SK-MEL-5 (cell line): Measurements from ENCODE around the gene ADTRP. TPM values are rescaled to one million over a fixed set of nuclear protein-coding genes. Genes with fewer than 3 reads are reported as not detected.

Experiments used
- DNase-seq: peaks from one replicate; pipeline ENCODE4 v3.0.0-alpha.2; 2016; ENCODE audit warnings: low read depth, low spot score
- in situ Hi-C: cut with HindIII; loops from 2 replicates; pipeline ENCODE4 v1.10.0; 2016; ENCODE audit warnings: low sequenced_read_pairs, high pct_unique_total_duplicates, low pct_unique_long_range_greater_than_20kb
- total RNA-seq: library from RNA; depleted of rRNA; stranded (reverse); fragments of >200 nt; shearing (Covaris generic); gene quantifications from 2 replicates; pipeline ENCODE4 v1.2.3, GENCODE V29; 2014

ADTRP gene
- total RNA-seq, 1 experiment from 2014 or later: not detected

DNA sequence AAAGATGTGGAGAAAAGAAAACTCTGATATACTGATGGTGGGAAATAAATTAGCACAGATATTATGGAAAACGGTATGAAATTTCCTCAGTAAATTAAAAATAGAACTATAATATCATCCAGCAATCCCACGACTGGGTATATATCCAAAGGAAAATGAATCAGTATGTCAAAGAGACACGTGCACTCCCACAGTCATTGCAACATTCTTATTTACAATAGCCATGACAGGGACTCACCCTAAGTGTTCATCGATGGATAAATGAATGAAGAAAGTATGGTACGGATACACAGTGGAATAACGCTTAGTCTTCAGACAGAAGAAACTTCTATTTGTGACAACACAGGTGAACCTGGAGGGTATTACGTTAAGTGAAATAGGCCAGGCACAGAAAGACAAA lies 5.7 kb upstream of the ADTRP start:
- no peak for DNase-seq
- in situ Hi-C loops: no loop called here

GRCh38 chr6:11783524-11784064 lies 5.0 kb upstream of the ADTRP start:
- no peak for DNase-seq
- in situ Hi-C loops: no loop called here

- no peak for DNase-seq
- in situ Hi-C loops: no loop called here
These were observed 3.9 kb upstream of the ADTRP start for GRCh38 chr6:11782524-11782923.

GRCh38 chr6:11780097-11780428 lies 1.5 kb upstream of the ADTRP start:
- in situ Hi-C loops: no loop called here

DNA sequence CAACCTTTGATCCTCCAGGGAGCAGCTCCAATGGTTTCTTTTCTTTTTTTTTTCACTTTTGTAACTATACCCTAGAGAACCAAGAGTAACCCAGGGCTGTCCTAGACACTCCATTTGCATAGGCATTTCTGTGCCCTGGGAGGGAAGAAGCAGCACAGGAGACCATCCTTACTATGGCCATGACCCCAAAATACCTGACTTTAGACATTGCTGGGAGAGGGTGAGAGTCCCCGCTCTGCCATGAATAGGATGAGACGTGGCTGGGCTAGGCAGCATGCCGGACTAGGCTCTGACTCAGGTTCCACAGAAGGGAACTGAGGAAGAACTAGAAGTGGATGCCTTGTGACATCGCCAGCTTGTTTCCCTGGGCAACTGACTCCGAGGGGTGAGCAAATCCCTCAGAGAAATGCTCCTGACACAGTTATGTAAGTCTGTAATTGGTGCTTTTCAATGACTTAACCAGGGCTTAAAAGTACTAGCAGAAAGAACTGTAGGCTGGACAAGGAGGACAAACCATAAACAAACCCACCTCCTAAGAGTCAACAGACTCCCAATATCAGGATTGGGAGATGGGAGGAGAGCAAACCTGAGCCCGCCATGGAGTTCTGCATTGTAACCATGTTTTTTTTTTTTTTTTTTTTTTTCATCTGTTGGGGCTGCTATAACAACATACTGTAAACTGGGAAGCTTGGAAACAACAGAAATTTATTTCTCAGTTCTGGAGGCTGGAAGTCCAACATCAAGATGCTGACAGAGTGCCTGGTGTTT lies 910 bp upstream of the ADTRP start:
- in situ Hi-C loops: no loop called here
- no peak for DNase-seq

More at GRCh38 chr6:11780097-11780428, 1.5 kb upstream of the ADTRP start:
- peak; percentile 35 for DNase-seq

DNA sequence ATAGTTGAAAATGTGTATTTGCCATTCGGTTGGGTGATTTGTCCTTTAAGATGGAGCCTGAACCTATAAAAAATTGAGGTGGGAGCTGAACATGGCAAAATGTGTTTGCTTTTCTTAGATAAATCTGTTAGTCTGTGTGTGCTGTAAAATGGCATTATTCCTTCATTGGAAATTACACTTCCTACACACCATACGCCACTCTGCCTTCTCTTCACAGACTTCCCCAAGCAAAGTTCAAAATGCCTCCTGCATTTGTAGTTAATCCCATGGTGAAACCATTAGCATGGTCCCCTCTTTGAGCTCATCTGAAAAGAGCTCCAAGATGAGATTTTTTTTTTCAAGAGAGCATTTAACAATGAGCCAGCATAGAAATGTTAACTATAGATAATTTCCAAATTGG lies 567 bp downstream of the ADTRP start:
- in situ Hi-C loops: no loop called here
- DNase-seq: no peak

DNA sequence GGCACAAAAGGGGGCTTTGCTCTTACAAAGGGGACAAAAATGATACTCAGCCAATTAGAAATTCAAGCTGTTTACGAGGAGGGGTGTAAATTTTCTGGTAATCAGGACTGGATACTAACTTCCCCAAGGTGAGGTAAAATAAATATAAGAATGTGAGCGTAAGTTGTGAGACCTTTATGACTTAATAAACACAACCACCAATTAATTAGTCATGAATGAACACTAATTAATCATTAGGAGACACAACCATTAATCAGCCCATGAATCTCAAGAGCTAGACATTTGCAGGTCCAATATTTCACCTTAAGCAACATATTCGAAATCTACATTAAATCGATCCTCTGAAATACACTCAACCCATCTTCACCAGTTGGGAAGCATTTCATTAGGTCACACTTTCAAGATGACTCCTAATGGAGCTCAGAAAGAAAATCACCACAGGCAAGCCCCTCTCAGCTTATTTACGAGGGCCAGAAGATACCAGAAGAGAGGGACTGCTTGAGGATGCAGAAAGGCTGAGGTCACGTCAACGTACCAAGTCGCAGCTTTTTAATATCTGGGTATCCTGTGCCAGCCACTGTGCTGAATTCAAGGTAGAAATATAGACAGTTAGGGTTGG lies 2.7 kb downstream of the ADTRP start:
- in situ Hi-C loops: no loop called here
- DNase-seq: no peak

- no peak for DNase-seq
- in situ Hi-C loops: no loop called here
These were observed 4.2 kb downstream of the ADTRP start for GRCh38 chr6:11774426-11774825.

GRCh38 chr6:11773581-11773980 lies 5.0 kb downstream of the ADTRP start:
- DNase-seq: no peak
- in situ Hi-C loops: no loop called here

DNA sequence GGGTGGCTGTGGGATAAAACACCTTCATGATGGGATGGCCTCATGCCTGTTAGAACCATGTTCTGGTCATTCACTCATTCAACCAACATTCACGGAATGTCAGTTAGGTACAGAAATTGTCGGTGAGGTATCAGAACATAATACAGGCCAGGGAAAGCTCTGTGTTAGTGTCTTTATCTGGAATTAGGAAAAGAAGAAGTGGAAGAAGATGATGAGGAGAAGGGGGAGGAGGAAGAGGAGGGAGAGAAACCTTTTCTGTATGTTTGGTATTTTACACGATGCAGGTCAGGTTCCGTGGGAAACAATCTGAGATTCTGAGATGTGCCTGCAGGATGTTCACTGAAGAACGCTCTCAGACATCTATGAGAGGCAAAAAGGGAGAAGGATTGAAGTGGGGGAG lies 5.6 kb downstream of the ADTRP start:
- in situ Hi-C loops: no loop called here
- DNase-seq: no peak

- in situ Hi-C loops: no loop called here
- DNase-seq: no peak
These were observed 6.3 kb downstream of the ADTRP start for GRCh38 chr6:11772109-11772825.

GRCh38 chr6:11771473-11772048 lies 7.0 kb downstream of the ADTRP start:
- DNase-seq: no peak
- in situ Hi-C loops: no loop called here

GRCh38 chr6:11770546-11771466 lies 7.8 kb downstream of the ADTRP start:
- in situ Hi-C loops: no loop called here
- DNase-seq: peak; percentile 95

GRCh38 chr6:11769811-11770545 lies 8.6 kb downstream of the ADTRP start:
- DNase-seq: no peak
- in situ Hi-C loops: no loop called here

- in situ Hi-C loops: no loop called here
- DNase-seq: no peak
These were observed 9.4 kb downstream of the ADTRP start for GRCh38 chr6:11769244-11769643.

DNA sequence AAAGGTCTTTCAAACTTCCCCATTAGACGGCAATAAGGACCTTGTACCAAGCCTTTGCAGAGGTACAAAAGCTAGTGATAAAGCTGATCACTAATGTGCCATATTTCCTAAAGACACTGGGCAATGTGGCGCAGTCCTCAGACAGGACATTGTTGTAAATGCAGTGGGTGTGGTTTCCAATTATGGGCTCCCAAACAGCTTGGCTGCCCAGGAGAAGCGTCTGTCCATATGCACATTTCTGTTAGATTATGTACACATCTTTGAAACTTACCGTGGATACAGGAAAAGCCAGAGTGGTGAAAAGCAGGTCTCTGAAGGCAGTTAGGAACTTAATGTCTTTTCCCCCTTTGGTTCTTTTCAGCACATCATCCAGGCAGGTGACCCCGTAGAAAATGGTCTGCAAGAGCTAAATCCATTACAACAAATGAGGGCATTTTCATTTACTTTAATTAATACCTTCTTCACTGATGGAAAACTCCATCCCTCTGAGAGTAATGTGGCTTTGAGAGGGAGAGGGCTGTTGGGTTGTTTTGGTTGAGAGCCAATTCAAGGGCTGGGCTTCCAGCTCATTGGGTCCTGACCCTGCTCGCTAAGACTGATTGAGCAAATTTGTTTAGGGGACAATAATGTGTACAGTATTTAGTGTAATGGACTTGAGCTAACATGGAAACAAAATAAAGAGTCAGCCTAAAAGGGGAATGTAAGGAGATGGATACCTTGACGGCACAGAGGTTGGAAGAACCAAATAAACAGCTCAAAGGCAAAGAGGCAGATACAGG lies 10.4 kb downstream of the ADTRP start:
- DNase-seq: no peak
- in situ Hi-C loops: no loop called here
